LNCAP (cell line): ENCODE data around the gene ZNF316.
A peak's percentile ranks its signal among the peaks of the same experiment; 100 is the strongest.

Experiments
- CTCF ChIP-seq: fragments of 450-650 bp; IDR thresholded peaks from 2 replicates; pipeline ENCODE4 v1.5.1; 2017; ENCODE audit warnings: mild to moderate bottlenecking

ZNF316 gene

GRCh38 chr7:6636741-6637543 is at the start of gene ZNF316:
TSS of gene ZNF316 (plus strand) at chr7:6637318. CDS start at chr7:6642410, 5,092 bp downstream.
- TF ChIP-seq CTCF: no peak

- no peak for TF ChIP-seq CTCF
Observed at GRCh38 chr7:6588566-6588965, 48.6 kb upstream of the ZNF316 start.

GRCh38 chr7:6589151-6589828 is 47.8 kb upstream of the ZNF316 start:
- TF ChIP-seq CTCF: no peak

- peak; percentile 85 for TF ChIP-seq CTCF
Observed at GRCh38 chr7:6589829-6590644, 47.1 kb upstream of the ZNF316 start, which contains the start of gene INTS15. TSS of gene INTS15 (plus strand) at chr7:6590021. CDS start at chr7:6590284, 263 bp downstream.

- TF ChIP-seq CTCF: no peak
Observed at GRCh38 chr7:6590645-6591110, 46.4 kb upstream of the ZNF316 start.

- no peak for TF ChIP-seq CTCF
Observed at GRCh38 chr7:6600093-6600492, 37.0 kb upstream of the ZNF316 start.

- no peak for TF ChIP-seq CTCF
Observed at GRCh38 chr7:6604458-6604857, 32.7 kb upstream of the ZNF316 start.
